ENCODE measurements around the gene POLR2E. TPM values are rescaled to one million over a fixed set of nuclear protein-coding genes. Genes with fewer than 3 reads are reported as not detected.
A peak's percentile ranks its signal among the peaks of the same experiment; 100 is the strongest.

Gene POLR2E
- total and polyA plus RNA-seq, 10 donors = 70.8 to 152 (median 120) TPM

GRCh38 chr19:1108291-1109031 is 13.3 kb upstream of the POLR2E start:
- 93 to 96% (median 94%) methylated on average over 44 to 89 of the region's 89 CpGs for WGBS, 5 donors
- no peaks in the 10 kb centered on the region for H3K27me3 ChIP-seq (replicated peaks in 1 of 7)
- intact Hi-C loops (cut with DNase I; ENCODE audit: low total_unique reads) = no loop called here
- DNase-seq = no peak
- TF ChIP-seq POLR2AphosphoS5 (IDR thresholded peaks at IDR 0.05) = peak in 2 of 3 donors; percentile 27 to 59
- TF ChIP-seq POLR2A (IDR thresholded peaks at IDR 0.05) = no peak
- no peak for TF ChIP-seq CTCF (IDR thresholded peaks at IDR 0.05 in 8 of 11, conservative IDR thresholded peaks at IDR 0.05 in 3 of 11)
- H3K9me3 ChIP-seq = no peaks in the 10 kb centered on the region
- H3K4me3 ChIP-seq = no peak overlapping the region
- peaks cover 3 to 82% (median 70%) of the 10 kb centered on the region in 6 donors for H3K36me3 ChIP-seq
- H3K27ac ChIP-seq = peak overlapping the region in 1 of 8 donors; percentile 95
- peaks cover 12 to 59% (median 46%) of the 10 kb centered on the region in 6 donors for H3K4me1 ChIP-seq

- TF ChIP-seq CTCF (IDR thresholded peaks at IDR 0.05 in 8 of 11, conservative IDR thresholded peaks at IDR 0.05 in 3 of 11) (no peak), POLR2A (IDR thresholded peaks at IDR 0.05) (no peak), POLR2AphosphoS5 (IDR thresholded peaks at IDR 0.05) (peak in 2 of 3 donors; percentile 10 to 74)
- WGBS, 5 donors = 83 to 91% (median 87%) methylated on average over 15 to 25 of the region's 25 CpGs
- intact Hi-C loops (cut with DNase I; ENCODE audit: low total_unique reads) = no loop called here
Measured at GRCh38 chr19:1107661-1108261, 12.6 kb upstream of the POLR2E start.

GRCh38 chr19:1106841-1107660 is 11.9 kb upstream of the POLR2E start:
- no peak overlapping the region for H3K4me3 ChIP-seq
- TF ChIP-seq CTCF (IDR thresholded peaks at IDR 0.05 in 8 of 11, conservative IDR thresholded peaks at IDR 0.05 in 3 of 11) (peak in 2 of 11 experiments; percentile 15 to 28), POLR2A (IDR thresholded peaks at IDR 0.05) (no peak), POLR2AphosphoS5 (IDR thresholded peaks at IDR 0.05) (peak; percentile 2 to 76 (median 39))
- peaks cover 14 to 59% (median 48%) of the 10 kb centered on the region in 6 donors for H3K4me1 ChIP-seq
- no peaks in the 10 kb centered on the region for H3K9me3 ChIP-seq
- intact Hi-C loops (cut with DNase I; ENCODE audit: low total_unique reads) = no loop called here
- WGBS, 5 donors = 48 to 76% (median 63%) methylated on average over 6 to 17 of the region's 17 CpGs
- H3K36me3 ChIP-seq = peaks cover 3 to 68% (median 57%) of the 10 kb centered on the region in 6 donors
- H3K27ac ChIP-seq = peak overlapping the region in 5 of 8 donors; percentile 1 to 98 (median 95)
- DNase-seq = peak; percentile 83
- H3K27me3 ChIP-seq (replicated peaks in 1 of 7) = no peaks in the 10 kb centered on the region

More at GRCh38 chr19:1107661-1108261, 12.6 kb upstream of the POLR2E start:
- H3K9me3 ChIP-seq = no peaks in the 10 kb centered on the region
- H3K4me3 ChIP-seq = no peak overlapping the region
- peak; percentile 82 for DNase-seq
- peaks cover 3 to 75% (median 64%) of the 10 kb centered on the region in 6 donors for H3K36me3 ChIP-seq
- H3K4me1 ChIP-seq = peaks cover 7 to 59% (median 46%) of the 10 kb centered on the region in 6 donors
- H3K27me3 ChIP-seq (replicated peaks in 1 of 7) = no peaks in the 10 kb centered on the region
- peak overlapping the region in 5 of 8 donors; percentile 1 to 98 (median 95) for H3K27ac ChIP-seq
